Measurements from ENCODE around the gene TOMM20L.

The TOMM20L gene

GRCh38 chr14:58427281-58428117, 31.8 kb downstream of the TOMM20L start, which contains the start of the genes KIAA0586 and TIMM9:
Gene KIAA0586 (plus strand): TSS chr14:58427719. CDS start chr14:58428265, 546 bp downstream.
Gene TIMM9 (minus strand): TSS chr14:58427531. CDS start chr14:58411945, 15,586 bp downstream.
- DNase-seq (ENCODE audit: low read depth), result peak; percentile 99

- DNase-seq (ENCODE audit: low read depth), result peak; percentile 77
Measured at GRCh38 chr14:58428118-58428683, 32.5 kb downstream of the TOMM20L start.

- peak; percentile 75 for DNase-seq (ENCODE audit: low read depth)
Measured at GRCh38 chr14:58430156-58430555, 34.4 kb downstream of the TOMM20L start.

- no peak for DNase-seq (ENCODE audit: low read depth)
Measured at GRCh38 chr14:58439476-58439875, 43.7 kb downstream of the TOMM20L start.

- DNase-seq (ENCODE audit: low read depth), result no peak
Measured at GRCh38 chr14:58444627-58445026, 48.9 kb downstream of the TOMM20L start.

GRCh38 chr14:58455593-58456265, 60.0 kb downstream of the TOMM20L start:
- peak; percentile 87 for DNase-seq (ENCODE audit: low read depth)

Data from ELR (cell line).